Endothelial cell of umbilical vein (primary cell): Measurements from ENCODE around the gene BIRC6. TPM values are rescaled to one million over a fixed set of nuclear protein-coding genes. Genes with fewer than 3 reads are reported as not detected.

Experiments used
- BruUV-seq: library from RNA; stranded (reverse); fragments of 400-500 nt; replicated peaks from 2 replicates; lab custom pipeline; 2021; lab: Mats Ljungman, UMichigan
- CTCF ChIA-PET: fragments of 300-600, 350-600 bp; sonication (Branson Sonifier 250); formaldehyde crosslinking; loops from one replicate; lab custom pipeline; 2021; ENCODE audit warnings: antibody characterized with exemption, inconsistent platforms; lab: Charles Lee
- POLR2A ChIA-PET: fragments of 300-600, 350-600 bp; sonication (Branson Sonifier 250); formaldehyde crosslinking; loops from one replicate; lab custom pipeline; 2021; ENCODE audit warnings: antibody characterized with exemption, inconsistent platforms; lab: Charles Lee
- DNase-seq: peaks from one replicate; pipeline ENCODE4 v3.0.0-alpha.2; 2011; ENCODE audit warnings: low read depth, low spot score
- FAIRE-seq: peaks from 2 replicates; lab custom pipeline; 2011; peaks lifted over from hg19 to GRCh38; lab: Jason Lieb, UNC
- H2AFZ ChIP-seq: 2 replicates; pipeline ENCODE4 v1.6.0; 2012; ENCODE audit warnings: low read depth, low read length, control low read depth, inconsistent platforms
- H3K27ac ChIP-seq: 2 replicates; pipeline ENCODE4 v1.5.1; 2011; ENCODE audit warnings: low read depth, mild to moderate bottlenecking, control low read depth, low read length, moderate library complexity; ENCODE audit not compliant: insufficient read depth
- H3K27me3 ChIP-seq, 2 experiments: 2 replicates each; pipeline versions ENCODE4 v1.6.0 to v1.6.1; 2011; ENCODE audit warnings: low read length in 2 of 2, mixed read lengths in 1 of 2; ENCODE audit not compliant: control insufficient read depth in 2 of 2, insufficient read depth in 2 of 2
- H3K36me3 ChIP-seq, 2 experiments: 2 replicates in 1 of 2; 3 replicates in 1 of 2; pipeline ENCODE4 v1.5.1; 2011; ENCODE audit warnings: low read length in 2 of 2, mild to moderate bottlenecking in 1 of 2, moderate library complexity in 1 of 2; ENCODE audit not compliant: control insufficient read depth in 2 of 2, insufficient read depth in 2 of 2; ENCODE audit errors: extremely low read depth in 1 of 2
- H3K4me1 ChIP-seq: 3 replicates; pipeline ENCODE4 v1.5.1; 2011; ENCODE audit warnings: mild to moderate bottlenecking, low read length; ENCODE audit not compliant: control insufficient read depth, insufficient read depth; ENCODE audit errors: extremely low read depth
- H3K4me2 ChIP-seq: 2 replicates; pipeline ENCODE4 v1.6.1; 2011; ENCODE audit warnings: low read length, control low read depth, mixed read lengths; ENCODE audit not compliant: insufficient read depth
- H3K4me3 ChIP-seq, 3 experiments: fragments of 200-600 bp in 1 of 3; sonication (generic), shearing (Covaris generic) in 1 of 3; replicated peaks in 1 of 3; 2 replicates each; pipeline ENCODE4 v1.5.1; 2011 to 2016; ENCODE audit warnings: control low read depth in 3 of 3, low read length in 3 of 3, mild to moderate bottlenecking in 2 of 3, inconsistent platforms in 1 of 3, low read depth in 1 of 3, moderate library complexity in 1 of 3; ENCODE audit not compliant: insufficient read depth in 1 of 3
- H3K79me2 ChIP-seq: 2 replicates; pipeline ENCODE4 v1.6.0; 2012; ENCODE audit warnings: low read length, inconsistent platforms; ENCODE audit not compliant: control insufficient read depth, insufficient read depth
- H3K9ac ChIP-seq: replicated peaks from 2 replicates; pipeline ENCODE3; 2011; ENCODE audit warnings: low read length, control low read depth; ENCODE audit not compliant: insufficient read depth; ENCODE audit errors: extremely low read depth
- H3K9me1 ChIP-seq: replicated peaks from 3 replicates; pipeline ENCODE4 v1.6.0; 2011; ENCODE audit warnings: mild to moderate bottlenecking, low read length; ENCODE audit not compliant: control insufficient read depth, insufficient read depth; ENCODE audit errors: extremely low read depth
- H3K9me3 ChIP-seq: replicated peaks from 2 replicates; pipeline ENCODE4 v1.5.1; 2012; ENCODE audit warnings: low read length, inconsistent platforms; ENCODE audit not compliant: control insufficient read depth, insufficient read depth
- H4K20me1 ChIP-seq: replicated peaks from 2 replicates; pipeline ENCODE3; 2011; ENCODE audit warnings: mild to moderate bottlenecking, low read length; ENCODE audit not compliant: control insufficient read depth, insufficient read depth; ENCODE audit errors: extremely low read depth
- CTCF ChIP-seq, 2 donors: IDR thresholded peaks; 1 replicate in 1 of 2; 2 replicates in 1 of 2; pipeline ENCODE4 v1.5.1; 2011; ENCODE audit warnings: low read length in 2 of 2, mild to moderate bottlenecking in 2 of 2, moderate library complexity in 2 of 2, control low read depth in 1 of 2, inconsistent platforms in 1 of 2, low read depth in 1 of 2; ENCODE audit not compliant: insufficient read depth in 1 of 2; ENCODE audit errors: extremely low read depth in 1 of 2
- EZH2 ChIP-seq: IDR thresholded peaks from 2 replicates; pipeline ENCODE4 v1.6.1; 2012; ENCODE audit warnings: borderline replicate concordance, low read depth, mild to moderate bottlenecking, moderate library complexity, low read length, inconsistent platforms; ENCODE audit not compliant: severe bottlenecking
- FOS ChIP-seq: IDR thresholded peaks from 2 replicates; pipeline ENCODE4 v1.6.1; 2011; ENCODE audit warnings: mild to moderate bottlenecking, low read length, moderate library complexity, borderline replicate concordance; ENCODE audit not compliant: insufficient read depth
- GATA2 ChIP-seq: IDR thresholded peaks from 2 replicates; pipeline ENCODE4 v1.7.0; 2011; ENCODE audit warnings: low read depth, mild to moderate bottlenecking, moderate library complexity, mixed read lengths, low read length; ENCODE audit not compliant: insufficient read length, insufficient read depth
- JUN ChIP-seq: IDR thresholded peaks from 2 replicates; pipeline ENCODE4 v1.6.1; 2011; ENCODE audit warnings: borderline replicate concordance, low read depth; ENCODE audit not compliant: insufficient read length, insufficient read depth
- MAX ChIP-seq: IDR thresholded peaks from 2 replicates; pipeline ENCODE4 v1.6.1; 2011; ENCODE audit not compliant: insufficient read depth, insufficient read length
- MYC ChIP-seq: IDR thresholded peaks from one replicate; pipeline ENCODE4 v1.6.1; 2011; ENCODE audit warnings: mild to moderate bottlenecking, low read depth, low read length
- POLR2A ChIP-seq: IDR thresholded peaks from 2 replicates; pipeline ENCODE4 v1.6.1; 2012; ENCODE audit warnings: low read depth, mild to moderate bottlenecking, control low read depth, low read length
- POLR2AphosphoS5 ChIP-seq: IDR thresholded peaks from 2 replicates; pipeline ENCODE4 v1.6.1; 2012; ENCODE audit warnings: low read depth, mild to moderate bottlenecking, control low read depth, low read length, moderate library complexity; ENCODE audit not compliant: insufficient read depth
- dilution Hi-C: fragments of 300-500 bp; cut with MboI; formaldehyde crosslinking; loops from one replicate; pipeline ENCODE4 v1.15.0; 2019; ENCODE audit warnings: low sequenced_read_pairs; ENCODE audit not compliant: extremely low pct_ligation_motif_present
- intact Hi-C: fragments of 100-400 bp; cut with micrococcal nuclease; formaldehyde crosslinking; loops from one replicate; pipeline ENCODE4 v1.10.0; 2022
- polyA plus RNA-seq, 4 experiments: library from polyadenylated mRNA; depleted of rRNA in 3 of 4; stranded (reverse) in 3 of 4; unstranded in 1 of 4; fragments of >200 nt; gene quantifications; 2 replicates each; pipeline versions ENCODE4 v1.2.1 to v1.2.3, GENCODE V29; 2011 to 2012; ENCODE audit warnings: missing spikeins in 1 of 4
- total RNA-seq: library from RNA; stranded (reverse); gene quantifications from 2 replicates; pipeline ENCODE4 v1.2.3, GENCODE V29; 2021

BIRC6 gene
- total and polyA plus RNA-seq, 2 donors (not counting 3 experiments of a cell fraction or from before 2014, with no cell fraction given): 34.2 to 83.1 TPM

- H4K20me1 ChIP-seq: no peaks in the 10 kb centered on the region
- H3K79me2 ChIP-seq: peaks cover 39% of the 10 kb centered on the region
- H3K36me3 ChIP-seq: no peaks in the 10 kb centered on the region
- no peaks in the 10 kb centered on the region for H3K27me3 ChIP-seq
- POLR2A ChIA-PET: no interaction called here
- intact Hi-C loops: no loop called here
- CTCF ChIA-PET: interaction anchor here (1.0 kb wide), 1 partner anchor 14 kb away, joined by 3 read pairs; no protein-coding TSS in a partner anchor
- DNase-seq: no peak
- H3K9ac ChIP-seq: peak overlapping the region; percentile 97
- peak overlapping the region; percentile 85 for H2AFZ ChIP-seq
- H3K9me1 ChIP-seq: no peaks in the 10 kb centered on the region
- no peaks in the 10 kb centered on the region for H3K9me3 ChIP-seq
- FAIRE-seq: no peak
- TSS peak; percentile 88 for BruUV-seq
- peak overlapping the region; percentile 76 for H3K4me2 ChIP-seq
- H3K4me3 ChIP-seq: peak overlapping the region; percentile 33 to 73 (median 68)
- peaks cover 13% of the 10 kb centered on the region for H3K4me1 ChIP-seq
- TF ChIP-seq POLR2A (no peak), EZH2 (no peak), FOS (no peak), MAX (no peak), JUN (no peak), MYC (no peak), GATA2 (no peak), POLR2AphosphoS5 (no peak), CTCF (IDR thresholded peaks at IDR 0.05; ENCODE audit: extremely low read depth in 1 of 2, insufficient read depth in 1 of 2, low read depth in 1 of 2, low read length in 2 of 2) (no peak)
- dilution Hi-C loops: no loop called here
- peak overlapping the region; percentile 77 for H3K27ac ChIP-seq
These were observed 695 bp upstream of the BIRC6 start for GRCh38 chr2:32355976-32356680.
